ENCODE measurements around the gene PCDHB15.

Gene PCDHB15

GRCh38 chr5:141258464-141258863 is 13.3 kb downstream of the PCDHB15 start:
- TF ChIP-seq CTCF (conservative IDR thresholded peaks at IDR 0.05) (no peak), ZFX (IDR thresholded peaks at IDR 0.05) (no peak)
- no peak overlapping the region for H3K27ac ChIP-seq

DNA sequence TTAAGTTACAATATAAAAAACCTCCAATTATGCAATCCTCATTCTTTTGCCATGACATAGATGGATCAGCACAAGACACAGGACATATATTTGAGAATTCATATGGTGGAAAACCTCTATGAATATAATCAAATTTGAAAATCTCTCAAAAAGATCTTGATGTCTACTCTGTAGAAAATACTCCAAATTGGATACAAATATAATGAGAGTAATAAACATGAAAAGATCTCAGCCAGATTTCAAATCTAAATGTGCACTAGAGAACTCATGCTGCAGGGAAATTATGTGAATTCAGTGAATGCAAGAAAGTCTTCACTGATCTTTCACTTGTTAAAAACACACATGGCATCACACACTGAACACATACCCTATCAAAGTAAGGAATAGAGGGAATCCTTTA is 13.8 kb downstream of the PCDHB15 start:
- H3K27ac ChIP-seq: no peak overlapping the region
- TF ChIP-seq CTCF (conservative IDR thresholded peaks at IDR 0.05): no peak
- TF ChIP-seq ZFX (IDR thresholded peaks at IDR 0.05): no peak

- no peak overlapping the region for H3K27ac ChIP-seq
- no peak for TF ChIP-seq CTCF (conservative IDR thresholded peaks at IDR 0.05)
- no peak for TF ChIP-seq ZFX (IDR thresholded peaks at IDR 0.05)
Observed at GRCh38 chr5:141260458-141261237, 15.5 kb downstream of the PCDHB15 start.

DNA sequence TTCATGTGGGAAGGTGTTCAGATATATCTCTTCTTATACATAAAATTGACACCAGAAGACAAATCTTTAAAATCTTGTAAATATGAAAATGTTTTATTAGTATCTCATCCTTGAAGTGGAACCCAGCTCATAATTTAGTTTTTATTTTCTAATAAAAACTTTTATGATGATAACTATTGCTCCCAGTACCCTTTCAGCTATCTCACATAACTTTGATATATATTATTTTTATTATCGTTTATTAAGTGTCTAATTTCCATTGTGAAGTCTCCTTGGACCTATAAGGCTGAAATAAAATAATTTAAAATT is 16.0 kb downstream of the PCDHB15 start:
- H3K27ac ChIP-seq: no peak overlapping the region
- TF ChIP-seq CTCF (conservative IDR thresholded peaks at IDR 0.05) (no peak), ZFX (IDR thresholded peaks at IDR 0.05) (no peak)

DNA sequence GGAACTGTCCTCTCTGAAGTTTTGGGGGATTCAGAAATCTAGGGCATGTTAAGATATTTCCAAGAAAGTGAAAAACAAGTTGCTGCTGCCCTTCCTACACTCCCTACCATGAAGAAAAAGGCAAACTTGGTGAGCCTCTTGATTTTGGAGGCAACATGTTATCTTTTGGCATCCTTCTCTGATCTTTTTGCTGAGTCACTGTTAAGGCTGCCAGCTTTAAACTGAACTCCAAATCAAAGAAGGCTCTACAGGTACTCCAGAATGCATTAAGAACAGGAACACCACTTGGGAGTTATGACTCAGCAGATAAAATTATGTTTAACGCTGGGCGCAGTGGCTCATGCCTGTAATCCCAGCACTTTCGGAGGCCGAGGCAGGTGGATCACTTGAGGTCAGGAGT is 24.0 kb downstream of the PCDHB15 start:
- H3K27ac ChIP-seq: no peak overlapping the region
- TF ChIP-seq CTCF (conservative IDR thresholded peaks at IDR 0.05) (no peak), ZFX (IDR thresholded peaks at IDR 0.05) (no peak)

DNA sequence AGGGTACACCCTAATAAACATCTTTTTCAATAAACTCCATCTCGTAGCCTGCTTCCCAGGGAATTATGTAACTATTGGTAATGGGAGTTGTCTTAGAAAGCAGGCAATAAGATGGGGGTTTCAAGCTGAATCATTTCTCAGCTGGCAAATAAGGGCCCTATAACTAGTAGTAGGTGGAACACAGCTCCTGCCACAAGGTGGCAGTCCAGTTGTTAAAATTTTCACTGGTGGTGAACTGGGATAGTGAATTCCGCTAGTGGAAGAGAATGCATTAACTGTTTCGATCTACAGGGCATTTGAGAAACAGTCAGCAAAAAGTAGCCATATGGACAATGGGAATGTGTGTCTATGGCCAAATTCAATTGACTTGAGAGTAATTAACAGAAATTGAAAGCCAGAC is 27.7 kb downstream of the PCDHB15 start:
- no peak overlapping the region for H3K27ac ChIP-seq
- TF ChIP-seq ZFX (IDR thresholded peaks at IDR 0.05) (no peak), CTCF (conservative IDR thresholded peaks at IDR 0.05) (peak; percentile 15)

DNA sequence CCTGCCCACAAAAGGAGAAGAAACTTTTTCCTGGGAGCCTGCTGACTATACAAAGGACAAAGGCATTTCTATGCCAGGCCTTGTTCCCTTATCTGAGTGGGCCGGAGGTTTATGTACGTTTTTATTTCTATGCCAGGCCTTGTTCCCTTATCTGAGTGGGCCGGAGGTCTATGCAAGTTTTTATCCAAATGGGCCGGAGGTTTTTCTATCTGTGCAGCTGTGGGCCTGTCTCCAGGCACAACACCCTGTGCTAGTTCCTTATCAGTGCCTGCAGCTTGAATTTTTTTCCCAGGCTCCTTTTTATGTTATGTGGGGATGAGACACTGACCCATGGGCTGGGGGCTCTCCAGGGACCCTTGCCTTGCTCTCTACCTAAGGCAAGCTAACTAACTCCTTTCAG is 53.2 kb downstream of the PCDHB15 start:
- H3K27ac ChIP-seq: no peak overlapping the region
- TF ChIP-seq CTCF (conservative IDR thresholded peaks at IDR 0.05) (no peak), ZFX (IDR thresholded peaks at IDR 0.05) (no peak)

Data from C4-2B (cell line).